Tibial nerve (tissue), 4 donors: Measurements from ENCODE around the gene BIN2.

Experiments
- EP300 ChIP-seq, 2 donors: sonication (generic); formaldehyde crosslinking; IDR thresholded peaks; one replicate each; pipeline ENCODE4 v1.6.1; 2017; ENCODE audit warnings: antibody characterized with exemption in 2 of 2, mild to moderate bottlenecking in 1 of 2
- POLR2A ChIP-seq, 2 donors: fragments of 450-650 bp; IDR thresholded peaks; one replicate each; pipeline ENCODE4 v1.6.1; 2017; ENCODE audit warnings: antibody characterized with exemption in 2 of 2, mild to moderate bottlenecking in 2 of 2, moderate library complexity in 2 of 2
- TF ChIP-seq, protein P1 (sequence below), 5 experiments: fragments of 200-600 bp in 3 of 5; fragments of 450-650 bp in 2 of 5; sonication (generic) in 3 of 5; IDR thresholded peaks; one replicate each; pipeline ENCODE4 v1.5.1; 2016 to 2019; ENCODE audit warnings: antibody characterized with exemption in 5 of 5, mild to moderate bottlenecking in 3 of 5, moderate library complexity in 2 of 5

DNA sequence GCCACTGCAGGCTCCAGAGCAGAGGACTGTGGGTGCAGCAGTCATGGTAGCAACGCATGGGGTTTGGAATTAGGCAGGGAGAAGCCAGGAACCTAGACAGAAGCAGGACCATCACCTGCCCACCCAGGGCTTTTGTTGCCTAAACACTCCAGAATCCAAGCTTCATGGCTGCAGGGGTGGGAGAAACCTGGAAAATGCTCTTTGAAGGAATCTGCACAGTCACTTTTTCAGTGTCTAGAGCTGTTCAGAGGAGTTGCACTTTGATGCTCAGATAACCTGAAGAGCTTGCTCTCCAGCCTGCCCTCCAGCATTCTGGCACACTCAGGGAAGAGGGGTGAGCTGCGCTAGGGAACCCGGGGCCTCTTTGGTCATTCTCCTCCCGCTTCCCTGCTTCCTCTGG lies 24.1 kb upstream of the BIN2 start:
- TF ChIP-seq, protein P1, sequence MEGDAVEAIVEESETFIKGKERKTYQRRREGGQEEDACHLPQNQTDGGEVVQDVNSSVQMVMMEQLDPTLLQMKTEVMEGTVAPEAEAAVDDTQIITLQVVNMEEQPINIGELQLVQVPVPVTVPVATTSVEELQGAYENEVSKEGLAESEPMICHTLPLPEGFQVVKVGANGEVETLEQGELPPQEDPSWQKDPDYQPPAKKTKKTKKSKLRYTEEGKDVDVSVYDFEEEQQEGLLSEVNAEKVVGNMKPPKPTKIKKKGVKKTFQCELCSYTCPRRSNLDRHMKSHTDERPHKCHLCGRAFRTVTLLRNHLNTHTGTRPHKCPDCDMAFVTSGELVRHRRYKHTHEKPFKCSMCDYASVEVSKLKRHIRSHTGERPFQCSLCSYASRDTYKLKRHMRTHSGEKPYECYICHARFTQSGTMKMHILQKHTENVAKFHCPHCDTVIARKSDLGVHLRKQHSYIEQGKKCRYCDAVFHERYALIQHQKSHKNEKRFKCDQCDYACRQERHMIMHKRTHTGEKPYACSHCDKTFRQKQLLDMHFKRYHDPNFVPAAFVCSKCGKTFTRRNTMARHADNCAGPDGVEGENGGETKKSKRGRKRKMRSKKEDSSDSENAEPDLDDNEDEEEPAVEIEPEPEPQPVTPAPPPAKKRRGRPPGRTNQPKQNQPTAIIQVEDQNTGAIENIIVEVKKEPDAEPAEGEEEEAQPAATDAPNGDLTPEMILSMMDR (IDR thresholded peaks at IDR 0.05), result no peak
- no peak for TF ChIP-seq EP300 (IDR thresholded peaks at IDR 0.05)
- no peak for TF ChIP-seq POLR2A (IDR thresholded peaks at IDR 0.05)
